Osteocyte (in vitro differentiated cells): Measurements from ENCODE around the gene STK11IP. TPM values are rescaled to one million over a fixed set of nuclear protein-coding genes. Genes with fewer than 3 reads are reported as not detected.
A peak's percentile ranks its signal among the peaks of the same experiment; 100 is the strongest.

Experiments used
- DNase-seq: peaks from one replicate; pipeline ENCODE4 v3.0.0; 2021; ENCODE audit warnings: mixed read lengths; ENCODE audit not compliant: unreplicated experiment; ENCODE audit errors: extremely low spot score
- H3K27ac Mint-ChIP-seq: one replicate; pipeline ENCODE4 v1.8.0; 2021; ENCODE audit warnings: mild to moderate bottlenecking, mixed read lengths; ENCODE audit not compliant: unreplicated experiment
- H3K27me3 Mint-ChIP-seq: one replicate; pipeline ENCODE4 v1.8.0; 2021; ENCODE audit warnings: mixed read lengths; ENCODE audit not compliant: unreplicated experiment
- H3K36me3 Mint-ChIP-seq: one replicate; pipeline ENCODE4 v1.8.0; 2021; ENCODE audit warnings: mixed read lengths; ENCODE audit not compliant: unreplicated experiment
- H3K4me1 Mint-ChIP-seq: one replicate; pipeline ENCODE4 v1.8.0; 2021; ENCODE audit warnings: mixed read lengths; ENCODE audit not compliant: unreplicated experiment
- H3K4me3 Mint-ChIP-seq: one replicate; pipeline ENCODE4 v1.8.0; 2021; ENCODE audit warnings: mild to moderate bottlenecking, moderate library complexity, mixed read lengths; ENCODE audit not compliant: unreplicated experiment
- H3K9me3 Mint-ChIP-seq: one replicate; pipeline ENCODE4 v1.8.0; 2021; ENCODE audit warnings: mixed read lengths; ENCODE audit not compliant: unreplicated experiment
- CTCF ChIP-seq: fragments of 200-600 bp; sonication (generic); IDR thresholded peaks from 2 replicates; pipeline ENCODE4 v1.5.0; 2021; ENCODE audit warnings: antibody characterized with exemption, mild to moderate bottlenecking, moderate library complexity
- total RNA-seq: library from RNA; stranded (reverse); gene quantifications from 2 replicates; pipeline ENCODE4 v1.2.1, GENCODE V29; 2021

The STK11IP gene
- total RNA-seq, 1 donor from 2014 or later, result 42.7 TPM

GRCh38 chr2:219656526-219656925, 58.9 kb downstream of the STK11IP start:
- Mint-ChIP-seq H3K4me1 (no peaks in the 10 kb centered on the region), H3K4me3 (no peak overlapping the region), H3K27me3 (peaks cover 68% of the 10 kb centered on the region), H3K36me3 (peaks cover 3% of the 10 kb centered on the region), H3K27ac (no peak overlapping the region), H3K9me3 (peaks cover 10% of the 10 kb centered on the region)
- no peak for TF ChIP-seq CTCF
- DNase-seq, result no peak

- peaks cover 53% of the 10 kb centered on the region for H3K27me3 Mint-ChIP-seq
- no peak overlapping the region for H3K27ac Mint-ChIP-seq
These were observed 60.7 kb downstream of the STK11IP start for GRCh38 chr2:219658196-219658846.

GRCh38 chr2:219658874-219659273, 61.2 kb downstream of the STK11IP start:
- DNase-seq, result peak; percentile 5
- no peaks in the 10 kb centered on the region for H3K36me3 Mint-ChIP-seq
- no peak for TF ChIP-seq CTCF
- H3K27me3 Mint-ChIP-seq, result peaks cover 47% of the 10 kb centered on the region
- H3K27ac Mint-ChIP-seq, result no peak overlapping the region
- peaks cover 13% of the 10 kb centered on the region for H3K9me3 Mint-ChIP-seq
- no peaks in the 10 kb centered on the region for H3K4me1 Mint-ChIP-seq
- no peak overlapping the region for H3K4me3 Mint-ChIP-seq

More at GRCh38 chr2:219658196-219658846, 60.7 kb downstream of the STK11IP start:
- TF ChIP-seq CTCF, result no peak
- DNase-seq, result peak; percentile 30
- Mint-ChIP-seq H3K4me1 (no peaks in the 10 kb centered on the region), H3K36me3 (no peaks in the 10 kb centered on the region), H3K9me3 (peaks cover 13% of the 10 kb centered on the region), H3K4me3 (no peak overlapping the region)

GRCh38 chr2:219661197-219661954, 63.7 kb downstream of the STK11IP start:
- Mint-ChIP-seq H3K36me3 (no peaks in the 10 kb centered on the region), H3K9me3 (peaks cover 11% of the 10 kb centered on the region), H3K4me3 (no peak overlapping the region), H3K4me1 (peaks cover 3% of the 10 kb centered on the region), H3K27me3 (peaks cover 28% of the 10 kb centered on the region), H3K27ac (no peak overlapping the region)
- no peak for TF ChIP-seq CTCF
- DNase-seq, result no peak

- Mint-ChIP-seq H3K9me3 (peaks cover 6% of the 10 kb centered on the region), H3K36me3 (no peaks in the 10 kb centered on the region), H3K4me3 (no peak overlapping the region), H3K4me1 (peaks cover 3% of the 10 kb centered on the region), H3K27ac (no peak overlapping the region), H3K27me3 (peaks cover 23% of the 10 kb centered on the region)
- DNase-seq, result no peak
- no peak for TF ChIP-seq CTCF
These were observed 64.3 kb downstream of the STK11IP start for GRCh38 chr2:219661955-219662395.
